Ovary (tissue), 9 donors: ENCODE data around the gene LRRC61. TPM values are rescaled to one million over a fixed set of nuclear protein-coding genes. Genes with fewer than 3 reads are reported as not detected.
"Not testable (repeated sequence)": the region's sequence is repeated elsewhere in the genome, so short reads cannot be mapped to it uniquely, and the experiment has no call there.

ENCODE experiments used
- DNase-seq, 5 donors: peaks; one replicate each; pipeline ENCODE4 v3.0.0-alpha.2; 2019 to 2020
- H3K27ac ChIP-seq, 2 donors: fragments of 200-600 bp; one replicate each; pipeline versions ENCODE4 v1.5.1 to v1.8.0; 2019 to 2022
- H3K27me3 ChIP-seq: fragments of 200-600 bp; one replicate; pipeline ENCODE4 v1.8.0; 2022
- H3K36me3 ChIP-seq: fragments of 200-600 bp; sonication (generic); one replicate; pipeline ENCODE4 v1.5.1; 2019
- H3K4me1 ChIP-seq: one replicate; pipeline ENCODE4 v1.8.1; 2013; ENCODE audit warnings: mild to moderate bottlenecking, moderate library complexity; ENCODE audit not compliant: insufficient read depth
- H3K4me3 ChIP-seq: fragments of 200-600 bp; sonication (generic); one replicate; pipeline ENCODE4 v1.5.1; 2017
- H3K9me3 ChIP-seq, 2 donors: fragments of 200-600 bp in 1 of 2; sonication (generic) in 1 of 2; one replicate each; pipeline versions ENCODE4 v1.5.1 to v1.8.1; 2013 to 2019; ENCODE audit warnings: mild to moderate bottlenecking in 1 of 2, moderate library complexity in 1 of 2
- CTCF ChIP-seq, 3 donors: fragments of 450-650 bp in 2 of 3; fragments of 200-600 bp in 1 of 3; IDR thresholded peaks; one replicate each; pipeline versions ENCODE4 v1.5.1 to v1.8.0; 2016 to 2022; ENCODE audit warnings: antibody characterized with exemption in 3 of 3, mild to moderate bottlenecking in 1 of 3
- EP300 ChIP-seq: sonication (generic); formaldehyde crosslinking; IDR thresholded peaks from one replicate; pipeline ENCODE4 v1.6.1; 2017; ENCODE audit warnings: antibody characterized with exemption
- POLR2A ChIP-seq: fragments of 450-650 bp; IDR thresholded peaks from one replicate; pipeline ENCODE4 v1.6.1; 2017; ENCODE audit warnings: antibody characterized with exemption, mild to moderate bottlenecking, moderate library complexity
- WGBS, 3 donors: extraction: QIAGEN DNeasy Blood & Tissue Kit in 1 of 3; methylation state at CpG; one replicate each; pipeline versions ENCODE4 v1.1.5 to v1.1.7; 2013 to 2017; 5-methylcytosine and 5-hydroxymethylcytosine counted together
- intact Hi-C, 4 donors: fragments of 100-400 bp; cut with DNase I; formaldehyde crosslinking; loops; one replicate each; pipeline versions ENCODE4 v1.11.0 to v1.15.1; 2022 to 2023
- polyA plus RNA-seq, 2 donors: library from polyadenylated mRNA; stranded (reverse); fragments of 200-250 nt in 1 of 2; fragments of 350-450 nt in 1 of 2; fragmentation: Illumina TruSeq in 1 of 2; extraction: RNeasy Lipid Tissue Mini Kit (QIAGEN cat#74804) in 1 of 2; gene quantifications; one replicate each; pipeline ENCODE4 v1.2.3, GENCODE V29; 2013 to 2014
- total RNA-seq, 7 donors: library from RNA; depleted of rRNA in 2 of 7; stranded (reverse); fragments of >200 nt in 2 of 7; fragmentation: NEBNext Ultra II Directional in 3 of 7; extraction: Animal tissue kit (Norgen Biotek cat#: 25700) in 3 of 7; gene quantifications; one replicate each; pipeline versions ENCODE4 v1.1.0 to v1.2.4, GENCODE V29; 2016 to 2023
- donor health status: DM: no; HTN: no; CAD: no; lungs with moderate emphysema.
- donor health status: DM: no; HTN: no; CAD: no.
- donor health status: Bipolar disorder and iron deficiency.
- donor health status: DM: yes; HTN: yes; CAD: no.
- donor health status: DM: no; HTN: no; CAD: no.
- donor health status: DM: yes; HTN: yes; CAD: no.

LRRC61 gene
- total and polyA plus RNA-seq, 9 donors, result 3.0 to 34.9 (median 25.2) TPM

- Histone ChIP-seq H3K9me3 (no peaks in the 10 kb centered on the region), H3K27me3 (no peaks in the 10 kb centered on the region), H3K4me1 (no peaks in the 10 kb centered on the region), H3K36me3 (no peaks in the 10 kb centered on the region), H3K4me3 (no peak overlapping the region), H3K27ac (no peak overlapping the region)
- WGBS, 3 donors, result 94 to 98% (median 96%) methylated on average over 4 of the region's 4 CpGs
- TF ChIP-seq CTCF (IDR thresholded peaks at IDR 0.05) (no peak), POLR2A (no peak), EP300 (no peak)
- intact Hi-C loops, result no loop called here
- no peak for DNase-seq
Observed at GRCh38 chr7:150311146-150311545, 12.0 kb upstream of the LRRC61 start.

DNA sequence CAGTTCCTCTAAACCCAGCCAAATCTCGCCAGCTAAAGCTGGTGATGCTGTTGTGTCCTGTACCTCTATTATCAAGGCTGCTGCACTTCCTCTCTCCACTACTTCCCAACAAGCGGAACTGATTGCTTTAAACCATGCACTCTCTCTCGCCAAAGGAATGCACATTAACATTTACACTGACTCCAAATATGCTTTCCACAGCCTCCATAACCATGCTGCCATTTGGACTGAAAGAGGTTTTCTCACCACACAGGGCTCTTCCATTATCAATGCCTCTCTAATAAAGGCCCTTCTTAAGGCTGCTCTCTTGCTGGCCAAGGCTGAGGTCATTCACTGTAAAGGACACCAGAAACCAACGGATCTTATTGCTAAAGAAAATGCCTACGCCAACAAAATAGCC lies 11.4 kb upstream of the LRRC61 start:
- no peaks in the 10 kb centered on the region for H3K27me3 ChIP-seq
- no peaks in the 10 kb centered on the region for H3K9me3 ChIP-seq
- H3K4me3 ChIP-seq, result no peak overlapping the region
- 71 to 81% (median 76%) methylated on average over 5 of the region's 5 CpGs for WGBS, 3 donors
- TF ChIP-seq POLR2A, result no peak
- no peak for TF ChIP-seq CTCF (IDR thresholded peaks at IDR 0.05)
- TF ChIP-seq EP300, result no peak
- no peak overlapping the region for H3K27ac ChIP-seq
- intact Hi-C loops, result no loop called here
- no peak for DNase-seq
- no peaks in the 10 kb centered on the region for H3K4me1 ChIP-seq
- H3K36me3 ChIP-seq, result no peaks in the 10 kb centered on the region

DNA sequence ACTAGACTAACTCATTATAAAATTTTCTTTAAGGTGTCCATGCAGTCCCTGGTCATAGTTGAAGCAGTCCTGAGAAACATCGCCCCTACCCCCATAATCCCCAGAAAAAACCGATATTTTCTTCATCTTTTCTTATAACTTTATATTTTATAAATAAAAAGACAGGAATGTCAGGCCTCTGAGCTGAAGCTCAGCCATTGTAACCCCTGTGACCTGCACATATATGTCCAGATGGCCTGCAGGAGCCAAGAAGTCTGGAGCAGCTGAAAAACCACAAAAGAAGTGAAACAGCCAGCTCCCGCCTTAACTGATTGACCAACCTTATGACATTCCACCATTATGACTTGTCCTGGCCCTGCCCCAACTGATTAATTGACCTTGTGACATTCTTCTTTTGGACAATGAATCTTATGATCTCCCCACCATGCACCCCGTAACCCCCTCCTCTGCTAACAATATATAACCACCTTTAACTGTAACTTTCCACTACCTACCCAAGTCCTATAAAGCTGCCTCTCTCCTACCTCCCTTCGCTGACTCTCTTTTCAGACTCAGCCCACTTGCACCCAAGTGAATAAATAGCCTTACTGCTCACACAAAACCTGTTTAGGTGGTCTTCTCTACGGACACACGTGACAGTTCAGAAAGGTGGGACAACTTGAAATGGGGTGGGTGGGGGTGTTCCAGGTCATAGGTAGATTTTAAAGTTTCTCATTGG lies 10.3 kb upstream of the LRRC61 start:
- H3K27ac ChIP-seq, H3K36me3 ChIP-seq, H3K27me3 ChIP-seq, H3K4me3 ChIP-seq, intact Hi-C loops, H3K9me3 ChIP-seq, DNase-seq, H3K4me1 ChIP-seq: not testable (repeated sequence)
- WGBS, 3 donors, result 88 to 92% (median 91%) methylated on average over 7 of the region's 7 CpGs

DNA sequence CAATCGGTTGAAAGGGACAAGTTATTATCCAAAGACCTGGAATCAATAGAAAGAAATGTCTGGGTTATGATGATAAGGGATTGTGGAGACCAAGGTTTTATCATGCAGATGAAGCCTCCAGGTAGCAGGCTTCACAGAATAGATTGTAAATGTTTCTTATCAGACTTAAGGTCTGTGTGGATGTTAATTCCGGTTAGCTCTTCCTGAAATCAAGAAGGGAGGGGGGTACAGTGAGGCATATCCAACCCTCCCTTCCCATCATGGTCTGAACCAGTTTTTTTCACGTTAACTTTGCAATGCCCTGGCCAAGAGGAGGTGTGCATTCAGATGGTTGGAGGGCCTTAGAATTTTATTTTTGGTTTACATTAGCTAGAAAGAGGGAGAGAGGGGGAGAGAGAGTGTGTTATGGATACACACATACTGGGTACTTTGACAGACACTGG lies 9.8 kb upstream of the LRRC61 start:
- no peak for TF ChIP-seq CTCF (IDR thresholded peaks at IDR 0.05)
- TF ChIP-seq EP300, result no peak
- no peak for TF ChIP-seq POLR2A
- Histone ChIP-seq H3K27me3 (no peaks in the 10 kb centered on the region), H3K4me3 (no peak overlapping the region), H3K9me3 (no peaks in the 10 kb centered on the region), H3K36me3 (no peaks in the 10 kb centered on the region), H3K4me1 (no peaks in the 10 kb centered on the region), H3K27ac (no peak overlapping the region)
- 80 to 84% (median 80%) methylated on average over 3 of the region's 3 CpGs for WGBS, 3 donors
- intact Hi-C loops, result no loop called here
- DNase-seq, result no peak

GRCh38 chr7:150313870-150314269 lies 9.3 kb upstream of the LRRC61 start:
- H3K27ac ChIP-seq, result no peak overlapping the region
- intact Hi-C loops, result no loop called here
- WGBS, 3 donors, result 94 to 97% (median 94%) methylated on average over 6 of the region's 6 CpGs

More at GRCh38 chr7:150313870-150314269, 9.3 kb upstream of the LRRC61 start:
- no peaks in the 10 kb centered on the region for H3K27me3 ChIP-seq
- DNase-seq, result no peak
- no peak for TF ChIP-seq EP300
- no peak for TF ChIP-seq CTCF (IDR thresholded peaks at IDR 0.05)
- TF ChIP-seq POLR2A, result no peak
- no peak overlapping the region for H3K4me3 ChIP-seq
- no peaks in the 10 kb centered on the region for H3K4me1 ChIP-seq
- no peaks in the 10 kb centered on the region for H3K9me3 ChIP-seq
- H3K36me3 ChIP-seq, result no peaks in the 10 kb centered on the region
